ENCODE measurements around the gene BEAN1. TPM values are rescaled to one million over a fixed set of nuclear protein-coding genes. Genes with fewer than 3 reads are reported as not detected.

Gene BEAN1
- total and polyA plus RNA-seq, 9 of the 15 experiments (the other 6 are each of a cell fraction or from before 2014, with no cell fraction given): not detected

GRCh38 chr16:66440271-66440802 lies 13.2 kb downstream of the BEAN1 start:
- H3K4me1 ChIP-seq (replicated peaks in 1 of 2; ENCODE audit: control insufficient read depth in 2 of 2, insufficient read depth in 2 of 2, low read length in 2 of 2): no peaks in the 10 kb centered on the region
- no peak overlapping the region for H3K4me3 ChIP-seq
- H4K20me1 ChIP-seq (replicated peaks; ENCODE audit: control insufficient read depth, insufficient read depth, low read length): 0 out of 2 replicates have a peak, but pooled peaks cover 3% of the 10 kb centered on the region
- WGBS (ENCODE audit: insufficient coverage, low coverage, missing lambda C conversion rate): 2% methylated on average over 9 of the region's 10 CpGs
- ChIA-PET POLR2A (interaction anchor here (1.0 to 1.3 kb wide), 2 partner anchors 47 to 66 kb away, joined by 4 to 5 read pairs; no protein-coding TSS in a partner anchor), CTCF (ENCODE audit: low intra/inter-chr PET ratio) (no interaction called here)
- H3K79me2 ChIP-seq (ENCODE audit: control insufficient read depth, insufficient read depth, low read length): no peaks in the 10 kb centered on the region
- no peak overlapping the region for H3K27ac ChIP-seq (ENCODE audit: extremely low read depth, low read depth, low read length)
- H2AFZ ChIP-seq (ENCODE audit: low read depth, low read length): no peak overlapping the region
- no TSS peak for BruUV-seq (replicated peaks)
- peaks cover 7 to 68% of the 10 kb centered on the region in 2 experiments; a peak in 3 of 5 replicates for H3K27me3 ChIP-seq (ENCODE audit: control insufficient read depth in 2 of 2, insufficient read depth in 2 of 2, low read length in 2 of 2)
- TF ChIP-seq ZNF507 (tag; conservative IDR thresholded peaks at IDR 0.05) (no peak), SMARCA5 (IDR thresholded peaks at IDR 0.05) (no peak), SAP30 (IDR thresholded peaks at IDR 0.05; ENCODE audit: borderline replicate concordance, insufficient read depth, low read depth, low read length, poor library complexity, severe bottlenecking) (no peak), ZNF445 (CRISPR knock-in tag; IDR thresholded peaks at IDR 0.05; ENCODE audit: low read depth) (no peak), ZBED1 (IDR thresholded peaks at IDR 0.05) (no peak), SRSF3 (IDR thresholded peaks at IDR 0.05; ENCODE audit: insufficient read depth, low read length) (no peak), ATF7 (IDR thresholded peaks at IDR 0.05) (no peak)
- TF ChIP-seq, protein P1, sequence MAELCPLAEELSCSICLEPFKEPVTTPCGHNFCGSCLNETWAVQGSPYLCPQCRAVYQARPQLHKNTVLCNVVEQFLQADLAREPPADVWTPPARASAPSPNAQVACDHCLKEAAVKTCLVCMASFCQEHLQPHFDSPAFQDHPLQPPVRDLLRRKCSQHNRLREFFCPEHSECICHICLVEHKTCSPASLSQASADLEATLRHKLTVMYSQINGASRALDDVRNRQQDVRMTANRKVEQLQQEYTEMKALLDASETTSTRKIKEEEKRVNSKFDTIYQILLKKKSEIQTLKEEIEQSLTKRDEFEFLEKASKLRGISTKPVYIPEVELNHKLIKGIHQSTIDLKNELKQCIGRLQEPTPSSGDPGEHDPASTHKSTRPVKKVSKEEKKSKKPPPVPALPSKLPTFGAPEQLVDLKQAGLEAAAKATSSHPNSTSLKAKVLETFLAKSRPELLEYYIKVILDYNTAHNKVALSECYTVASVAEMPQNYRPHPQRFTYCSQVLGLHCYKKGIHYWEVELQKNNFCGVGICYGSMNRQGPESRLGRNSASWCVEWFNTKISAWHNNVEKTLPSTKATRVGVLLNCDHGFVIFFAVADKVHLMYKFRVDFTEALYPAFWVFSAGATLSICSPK (IDR thresholded peaks at IDR 0.05; ENCODE audit: borderline replicate concordance): no peak
- no peak overlapping the region for H3K4me2 ChIP-seq (ENCODE audit: insufficient read depth, low read length)
- DNase-seq (ENCODE audit: extremely low read depth in 1 of 4, low spot score in 3 of 4) (no peak), FAIRE-seq (no peak), ATAC-seq (no peak)
- H3K9me3 ChIP-seq (replicated peaks; ENCODE audit: control insufficient read depth, insufficient read depth, low read depth, low read length): no peaks in the 10 kb centered on the region
- peak overlapping the region in 1 of 2 experiments; percentile 36; a peak in 1 of 4 replicates for H3K9ac ChIP-seq (ENCODE audit: insufficient read depth in 1 of 2, low read depth in 2 of 2, low read length in 2 of 2)
- H3K36me3 ChIP-seq (ENCODE audit: control insufficient read depth, insufficient read depth, low read length): no peaks in the 10 kb centered on the region
- H3K9me1 ChIP-seq (ENCODE audit: control insufficient read depth, insufficient read depth, low read length): no peaks in the 10 kb centered on the region
- intact Hi-C loops (cut with micrococcal nuclease) (no loop called here), in situ Hi-C loops (cut with MboI) (no loop called here)

Data from K562 (cell line).